IPS-NIHi7 (cell line): Measurements from ENCODE around the gene BRD3OS.

ENCODE experiments used
- DNase-seq: peaks from one replicate; pipeline ENCODE4 v3.0.0; 2012; ENCODE audit warnings: mixed read lengths; ENCODE audit errors: extremely low spot score

BRD3OS gene

GRCh38 chr9:134052491-134052890 lies 27.2 kb downstream of the BRD3OS start:
- no peak for DNase-seq

GRCh38 chr9:134052941-134053340 lies 27.7 kb downstream of the BRD3OS start:
- DNase-seq = no peak

GRCh38 chr9:134053401-134053871 lies 28.2 kb downstream of the BRD3OS start:
- DNase-seq = no peak

- no peak for DNase-seq
Observed at GRCh38 chr9:134053941-134054761, 28.9 kb downstream of the BRD3OS start.

GRCh38 chr9:134054891-134055811 lies 29.9 kb downstream of the BRD3OS start:
- no peak for DNase-seq

DNA sequence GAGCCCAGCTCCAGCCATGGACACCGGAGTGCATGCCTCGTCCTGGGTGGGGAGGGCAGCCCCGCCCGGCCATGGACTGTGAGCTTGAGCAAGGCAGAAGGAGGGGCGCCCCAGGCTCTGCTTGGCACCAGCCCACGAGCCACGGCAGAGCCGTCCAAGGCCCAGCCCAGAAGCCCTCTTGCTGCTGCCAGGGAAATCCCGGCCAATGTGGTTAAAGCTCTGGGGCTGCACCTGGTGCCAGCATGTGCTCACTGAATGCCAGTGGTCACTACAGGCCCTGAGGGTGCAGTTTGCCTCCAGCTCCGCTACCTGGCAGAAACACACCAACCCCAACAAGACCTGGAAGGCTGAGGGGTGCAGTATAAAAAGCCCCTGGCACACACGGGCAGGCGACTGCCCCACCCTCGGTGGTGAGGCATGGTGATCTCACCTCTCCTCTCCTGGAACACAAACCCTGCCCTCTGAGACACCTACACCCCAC lies 30.7 kb downstream of the BRD3OS start:
- no peak for DNase-seq

DNA sequence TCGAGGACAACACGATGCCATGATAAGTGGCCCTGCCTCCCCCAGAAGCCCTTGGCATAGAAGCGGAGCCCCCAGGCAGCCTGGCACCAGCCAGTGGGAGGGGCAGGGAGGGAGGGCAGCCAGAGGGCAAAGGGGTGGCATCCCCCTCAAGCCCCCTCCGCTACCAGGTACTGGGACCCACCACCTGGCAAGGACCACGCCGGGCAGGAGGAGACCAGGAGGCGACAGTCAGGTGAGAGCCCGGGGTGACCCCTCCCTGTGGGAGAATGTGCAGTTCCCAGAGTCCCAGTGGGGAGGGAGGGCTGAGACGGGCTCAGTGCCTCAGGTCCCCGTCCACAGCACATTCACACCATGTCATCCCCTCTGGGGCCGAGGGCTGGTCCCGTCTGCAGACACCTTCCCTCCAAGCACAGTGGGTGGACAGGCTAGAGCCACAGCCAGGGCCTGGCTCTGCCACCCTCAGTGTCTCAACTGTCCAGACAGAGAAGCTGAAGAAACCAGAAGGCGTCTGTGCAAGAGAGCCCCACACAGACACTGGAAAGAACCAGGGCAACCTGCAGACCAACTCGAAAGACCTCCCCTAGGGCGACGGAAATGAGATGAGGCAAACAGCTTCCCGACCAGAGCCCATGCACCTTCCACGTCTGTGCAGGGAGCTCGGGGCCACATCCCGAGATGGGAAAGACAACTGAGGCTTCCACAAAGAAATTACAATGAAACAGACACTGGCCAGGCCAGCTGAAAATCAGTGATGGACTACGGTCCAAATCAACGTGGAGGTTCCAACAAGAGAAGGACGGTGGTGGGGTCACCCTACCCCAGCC lies 31.4 kb downstream of the BRD3OS start:
- no peak for DNase-seq

- no peak for DNase-seq
Observed at GRCh38 chr9:134057307-134057657, 32.0 kb downstream of the BRD3OS start.

DNA sequence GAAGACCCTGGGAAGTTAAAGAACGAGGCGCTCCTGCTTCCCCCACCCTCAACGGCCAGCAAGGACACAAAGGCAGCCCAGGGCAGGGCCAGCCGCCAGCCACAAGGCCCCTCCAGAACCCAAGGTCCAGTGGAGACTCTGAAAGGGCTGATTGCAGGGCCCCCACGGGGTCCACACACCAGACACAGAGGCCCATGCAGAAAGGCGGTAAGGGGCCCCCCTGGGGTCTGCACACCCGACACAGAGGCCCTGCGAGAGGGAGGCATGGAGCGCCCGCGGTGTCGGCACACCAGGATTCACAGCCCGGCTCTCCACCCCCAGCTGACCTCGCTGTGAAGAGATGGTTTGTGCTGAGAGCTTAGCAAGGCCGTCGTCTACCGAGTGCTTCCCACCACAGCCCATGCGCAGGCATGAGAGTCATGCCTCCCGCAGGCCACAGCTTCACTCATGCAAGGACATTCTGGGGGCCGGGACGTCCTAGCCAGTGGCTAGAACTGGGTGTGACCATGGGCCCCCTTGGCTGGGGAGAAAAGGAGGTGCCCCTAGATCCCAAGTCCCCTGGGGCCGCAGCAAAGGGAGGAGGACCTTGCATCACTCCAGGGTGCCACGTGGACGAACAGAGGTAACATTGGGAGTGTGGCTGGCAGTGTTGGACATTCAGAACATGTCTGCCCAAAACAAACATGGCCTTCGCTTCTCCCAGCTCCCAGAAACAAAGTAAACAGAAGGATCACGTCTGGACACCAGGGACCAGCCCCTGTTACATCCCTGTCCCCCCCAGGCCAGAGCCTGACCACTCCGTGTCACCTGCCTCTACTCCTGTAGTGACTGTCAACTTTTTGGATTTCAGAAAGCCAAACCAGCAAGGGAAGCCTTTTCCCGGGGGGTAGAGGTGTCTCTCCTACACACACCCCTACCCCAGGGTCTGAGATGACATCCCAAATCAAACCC lies 32.7 kb downstream of the BRD3OS start:
- DNase-seq = no peak

- no peak for DNase-seq
Observed at GRCh38 chr9:134058716-134059115, 33.4 kb downstream of the BRD3OS start.

DNA sequence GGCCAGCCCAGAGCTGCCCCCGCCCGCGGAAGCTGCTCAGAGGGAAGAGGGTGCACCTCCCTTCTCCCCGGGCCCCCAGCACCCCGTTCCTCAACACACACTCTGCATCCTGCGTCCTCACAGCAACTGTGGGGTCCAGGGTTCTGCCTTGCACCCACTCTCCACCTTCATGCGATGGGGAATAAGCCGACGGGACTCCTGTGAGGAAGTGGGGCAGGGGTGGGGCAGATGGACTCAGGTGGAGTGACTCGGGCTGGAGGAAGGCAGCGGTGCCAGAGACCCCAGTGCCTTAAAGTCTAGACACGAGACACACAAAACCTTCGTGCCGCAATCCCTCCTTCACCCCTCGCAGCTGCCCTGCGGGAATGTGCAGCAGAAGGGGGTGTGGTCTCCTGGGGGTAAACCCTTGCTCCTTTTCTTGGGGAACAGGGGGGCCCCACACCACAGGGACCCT lies 33.9 kb downstream of the BRD3OS start:
- DNase-seq = no peak

DNA sequence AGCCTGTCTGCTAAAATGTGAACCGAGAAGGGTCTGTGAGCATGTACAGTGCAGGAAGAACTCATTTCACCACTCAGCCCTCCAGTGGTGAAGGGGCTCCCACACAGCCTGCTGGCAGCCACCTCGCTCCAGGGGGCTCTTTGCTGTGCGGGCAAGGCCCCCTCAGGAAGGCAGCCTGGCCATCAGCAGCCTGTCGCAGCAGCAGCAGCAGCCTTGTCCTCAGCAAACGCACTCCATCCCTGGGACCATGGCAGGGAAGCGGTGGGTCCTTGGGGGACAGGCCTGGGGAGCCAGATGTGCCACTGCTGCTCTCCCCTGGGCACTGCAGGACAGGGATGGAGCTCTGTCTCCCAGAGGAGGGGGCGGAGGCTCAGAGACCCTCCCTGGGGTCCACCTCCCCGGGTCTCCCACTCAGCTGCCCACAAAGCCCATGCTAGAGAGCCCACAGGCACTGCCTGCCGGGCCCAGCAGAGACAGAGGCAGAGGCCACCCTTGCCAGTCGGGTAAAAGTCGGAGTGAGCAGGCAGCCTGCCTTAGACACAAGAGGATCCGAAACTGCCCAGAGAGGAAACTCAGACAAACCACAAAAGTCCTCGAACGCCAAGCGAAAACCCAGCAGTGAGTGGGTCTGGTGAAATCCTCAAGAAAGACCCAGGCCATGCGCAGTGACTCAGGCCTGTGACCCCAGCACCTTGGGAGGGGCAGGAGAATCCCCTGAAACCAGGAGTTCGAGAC lies 34.5 kb downstream of the BRD3OS start:
- no peak for DNase-seq

- no peak for DNase-seq
Observed at GRCh38 chr9:134060546-134060945, 35.3 kb downstream of the BRD3OS start.

DNA sequence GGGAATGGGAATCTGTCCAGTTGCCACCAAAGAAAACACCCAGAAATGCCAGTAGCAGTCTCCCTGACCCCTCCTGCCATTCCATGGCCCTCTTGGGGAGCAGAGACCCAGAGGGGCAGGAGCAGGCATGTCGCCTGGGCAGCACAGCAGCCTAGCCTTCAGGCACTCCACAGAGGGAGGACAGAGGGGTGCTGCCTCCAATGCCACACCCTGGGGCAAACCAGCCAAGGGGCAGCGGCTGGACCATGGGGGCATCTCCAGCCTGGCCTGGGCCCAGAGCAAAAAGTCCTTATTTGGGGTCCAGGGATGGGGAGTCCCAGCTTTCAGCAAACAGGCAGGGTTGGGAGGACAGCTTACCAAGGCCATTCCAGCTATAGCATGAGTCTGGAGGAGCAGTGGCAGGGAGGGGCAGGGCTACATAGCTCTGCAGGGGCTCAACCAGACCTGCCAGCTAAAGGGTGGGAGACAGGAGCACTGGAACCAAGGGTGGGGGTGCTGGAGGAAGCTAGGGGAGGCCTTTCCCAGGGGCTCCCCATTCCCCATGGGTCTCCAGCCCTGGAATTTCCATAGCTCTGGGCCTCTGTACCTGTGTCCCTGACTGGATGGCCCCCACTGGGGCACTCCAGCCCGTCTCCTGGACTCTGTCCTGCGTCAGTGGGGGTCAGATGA lies 35.9 kb downstream of the BRD3OS start:
- DNase-seq = no peak

- DNase-seq = no peak
Observed at GRCh38 chr9:134061688-134062371, 36.5 kb downstream of the BRD3OS start.

GRCh38 chr9:134062461-134063087 lies 37.3 kb downstream of the BRD3OS start:
- DNase-seq = no peak

- DNase-seq = no peak
Observed at GRCh38 chr9:134063088-134063570, 37.8 kb downstream of the BRD3OS start.
